HepG2 (cell line): Measurements from ENCODE around the gene PCARE. TPM values are rescaled to one million over a fixed set of nuclear protein-coding genes. Genes with fewer than 3 reads are reported as not detected.

Source experiments
- AGO2 ChIP-seq: fragments of 200-400 bp; formaldehyde crosslinking; optimal IDR thresholded peaks from 2 replicates; pipeline ENCODE3; 2017; ENCODE audit warnings: mild to moderate bottlenecking, low read depth, low read length, moderate library complexity
- ARNTL ChIP-seq: sonication (generic); formaldehyde crosslinking; IDR thresholded peaks from 2 replicates; pipeline ENCODE4 v1.4.0; 2020; ENCODE audit warnings: mild to moderate bottlenecking, missing genetic modification reagents
- DNMT3B ChIP-seq: conservative IDR thresholded peaks from 2 replicates; pipeline ENCODE4 v1.6.1; 2016; ENCODE audit warnings: missing biosample characterization, control low read depth
- GATAD2A ChIP-seq: IDR thresholded peaks from 2 replicates; pipeline ENCODE4 v1.6.1; 2016
- GFI1 ChIP-seq: sonication (generic); formaldehyde crosslinking; IDR thresholded peaks from 2 replicates; pipeline ENCODE4 v1.5.0; 2020; ENCODE audit warnings: missing genetic modification reagents, mild to moderate bottlenecking, borderline replicate concordance
- HNRNPH1 ChIP-seq: fragments of 200-400 bp; formaldehyde crosslinking; optimal IDR thresholded peaks from 2 replicates; pipeline ENCODE3; 2017; ENCODE audit warnings: mild to moderate bottlenecking, low read depth, low read length
- JUN ChIP-seq: sonication (generic); formaldehyde crosslinking; IDR thresholded peaks from 2 replicates; pipeline ENCODE4 v1.4.0; 2020; ENCODE audit warnings: mild to moderate bottlenecking, missing genetic modification reagents
- KDM4B ChIP-seq: sonication (generic); formaldehyde crosslinking; IDR thresholded peaks from 2 replicates; pipeline ENCODE4 v1.4.0; 2020; ENCODE audit warnings: missing genetic modification reagents
- KLF15 ChIP-seq: sonication (generic); formaldehyde crosslinking; IDR thresholded peaks from 2 replicates; pipeline ENCODE4 v1.8.1; 2023; ENCODE audit warnings: borderline replicate concordance, mild to moderate bottlenecking, inconsistent platforms, missing genetic modification reagents, mixed read lengths
- MAF1 ChIP-seq: sonication (generic); formaldehyde crosslinking; IDR thresholded peaks from 2 replicates; pipeline ENCODE4 v1.5.0; 2020; ENCODE audit warnings: missing genetic modification reagents, borderline replicate concordance
- MIER2 ChIP-seq: IDR thresholded peaks from 2 replicates; pipeline ENCODE4 v1.6.1; 2016; ENCODE audit warnings: missing biosample characterization, missing genetic modification reagents
- MYNN ChIP-seq: sonication (generic); formaldehyde crosslinking; IDR thresholded peaks from 2 replicates; pipeline ENCODE4 v1.4.0; 2020; ENCODE audit warnings: mild to moderate bottlenecking, low read depth, missing genetic modification reagents
- NR2F1 ChIP-seq, 2 experiments: fragments of 450-650 bp in 1 of 2; formaldehyde crosslinking in 1 of 2; IDR thresholded peaks; 2 replicates each; pipeline versions ENCODE4 v1.5.0 to v1.6.1; 2016 to 2020; ENCODE audit warnings: mild to moderate bottlenecking in 1 of 2, missing compliant biosample characterization in 1 of 2, missing genetic modification reagents in 1 of 2, moderate library complexity in 1 of 2
- ONECUT2 ChIP-seq: sonication (generic); formaldehyde crosslinking; IDR thresholded peaks from 2 replicates; pipeline ENCODE4 v1.4.0; 2020; ENCODE audit warnings: missing genetic modification reagents
- PAWR ChIP-seq: sonication (generic); formaldehyde crosslinking; IDR thresholded peaks from 2 replicates; pipeline ENCODE4 v1.4.0; 2020; ENCODE audit warnings: missing genetic modification reagents, mild to moderate bottlenecking, borderline replicate concordance
- PHF8 ChIP-seq: sonication (generic); formaldehyde crosslinking; IDR thresholded peaks from 2 replicates; pipeline ENCODE4 v1.5.0; 2020; ENCODE audit warnings: missing genetic modification reagents
- POGK ChIP-seq: sonication (generic); formaldehyde crosslinking; conservative IDR thresholded peaks from 2 replicates; pipeline ENCODE4 v1.8.0; 2022; ENCODE audit warnings: mild to moderate bottlenecking, moderate library complexity, missing genetic modification reagents
- POLR2G ChIP-seq: fragments of 200-400 bp; formaldehyde crosslinking; IDR thresholded peaks from 2 replicates; pipeline ENCODE4 v1.6.1; 2018; ENCODE audit warnings: mild to moderate bottlenecking, low read depth, low read length, moderate library complexity
- SAP130 ChIP-seq: IDR thresholded peaks from 2 replicates; pipeline ENCODE4 v1.6.1; 2016; ENCODE audit warnings: low read depth
- SCMH1 ChIP-seq: sonication (generic); formaldehyde crosslinking; IDR thresholded peaks from 2 replicates; pipeline ENCODE4 v1.9.0; 2021; ENCODE audit warnings: missing genetic modification reagents, mild to moderate bottlenecking, borderline replicate concordance
- SRSF4 ChIP-seq: fragments of 200-400 bp; formaldehyde crosslinking; IDR thresholded peaks from one replicate; pipeline ENCODE4 v1.6.1; 2018; ENCODE audit warnings: mild to moderate bottlenecking, low read depth, low read length, moderate library complexity; ENCODE audit not compliant: poor library complexity, severe bottlenecking
- TERF1 ChIP-seq: sonication (generic); formaldehyde crosslinking; IDR thresholded peaks from 2 replicates; pipeline ENCODE4 v1.8.0; 2022; ENCODE audit warnings: mild to moderate bottlenecking, missing genetic modification reagents, moderate library complexity
- WIZ ChIP-seq: sonication (generic); formaldehyde crosslinking; IDR thresholded peaks from 2 replicates; pipeline ENCODE4 v1.5.1; 2020; ENCODE audit warnings: mild to moderate bottlenecking, missing genetic modification reagents
- ZBTB42 ChIP-seq: sonication (generic); formaldehyde crosslinking; IDR thresholded peaks from 2 replicates; pipeline ENCODE4 v1.5.0; 2020; ENCODE audit warnings: mild to moderate bottlenecking, missing genetic modification reagents
- ZNF367 ChIP-seq: sonication (generic); formaldehyde crosslinking; IDR thresholded peaks from 2 replicates; pipeline ENCODE4 v1.4.0; 2020; ENCODE audit warnings: missing genetic modification reagents, borderline replicate concordance
- ZNF468 ChIP-seq: sonication (generic); formaldehyde crosslinking; IDR thresholded peaks from 2 replicates; pipeline ENCODE4 v1.8.0; 2022; ENCODE audit warnings: mild to moderate bottlenecking, moderate library complexity, missing genetic modification reagents
- polyA plus RNA-seq, 8 experiments: library from polyadenylated mRNA; depleted of rRNA in 3 of 8; stranded (reverse) in 7 of 8; unstranded in 1 of 8; fragments of >200 nt; fragmentation: Illumina TruSeq in 4 of 8; extraction: Trizol in 4 of 8; gene quantifications; 2 replicates each; pipeline versions ENCODE4 v1.2.1 to v1.2.3, GENCODE V29; 2011 to 2016; ENCODE audit warnings: low read depth in 4 of 8, missing spikeins in 1 of 8, mixed read lengths in 1 of 8; ENCODE audit not compliant: insufficient read depth in 1 of 8
- total RNA-seq, 5 experiments: library from RNA; depleted of rRNA; stranded (reverse); fragments of >200 nt; fragmentation: Illumina TruSeq; extraction: Trizol; gene quantifications; 2 replicates each; pipeline ENCODE4 v1.2.3, GENCODE V29; 2016; ENCODE audit warnings: low read depth in 1 of 5
- TF ChIP-seq, protein P1 (sequence below): sonication (generic); formaldehyde crosslinking; IDR thresholded peaks from 2 replicates; pipeline ENCODE4 v1.4.0; 2020; ENCODE audit warnings: mild to moderate bottlenecking, low read depth, missing genetic modification reagents
- TF ChIP-seq, protein P2 (sequence below): IDR thresholded peaks from 2 replicates; pipeline ENCODE4 v1.6.1; 2016

The PCARE gene
- total and polyA plus RNA-seq, 2 of the 13 experiments (the other 11 are each of a cell fraction or from before 2014, with no cell fraction given), result not detected

- no peak for TF ChIP-seq POGK (CRISPR knock-in tag)
- TF ChIP-seq, protein P1, sequence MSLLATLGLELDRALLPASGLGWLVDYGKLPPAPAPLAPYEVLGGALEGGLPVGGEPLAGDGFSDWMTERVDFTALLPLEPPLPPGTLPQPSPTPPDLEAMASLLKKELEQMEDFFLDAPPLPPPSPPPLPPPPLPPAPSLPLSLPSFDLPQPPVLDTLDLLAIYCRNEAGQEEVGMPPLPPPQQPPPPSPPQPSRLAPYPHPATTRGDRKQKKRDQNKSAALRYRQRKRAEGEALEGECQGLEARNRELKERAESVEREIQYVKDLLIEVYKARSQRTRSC (CRISPR knock-in tag), result no peak
- TF ChIP-seq ONECUT2 (CRISPR knock-in tag), result no peak
- no peak for TF ChIP-seq HNRNPH1
- TF ChIP-seq MIER2 (CRISPR knock-in tag), result no peak
- no peak for TF ChIP-seq GFI1
- peak; percentile 76 for TF ChIP-seq GATAD2A (CRISPR knock-in tag)
- no peak for TF ChIP-seq DNMT3B (CRISPR knock-in tag)
- TF ChIP-seq ZBTB42, result no peak
- no peak for TF ChIP-seq MAF1 (CRISPR knock-in tag)
- TF ChIP-seq POLR2G, result peak; percentile 58
- no peak for TF ChIP-seq AGO2
- no peak for TF ChIP-seq TERF1 (CRISPR knock-in tag)
- no peak for TF ChIP-seq PHF8
- TF ChIP-seq NR2F1 (CRISPR knock-in tag; IDR thresholded peaks at IDR 0.05), result no peak
- TF ChIP-seq, protein P2, sequence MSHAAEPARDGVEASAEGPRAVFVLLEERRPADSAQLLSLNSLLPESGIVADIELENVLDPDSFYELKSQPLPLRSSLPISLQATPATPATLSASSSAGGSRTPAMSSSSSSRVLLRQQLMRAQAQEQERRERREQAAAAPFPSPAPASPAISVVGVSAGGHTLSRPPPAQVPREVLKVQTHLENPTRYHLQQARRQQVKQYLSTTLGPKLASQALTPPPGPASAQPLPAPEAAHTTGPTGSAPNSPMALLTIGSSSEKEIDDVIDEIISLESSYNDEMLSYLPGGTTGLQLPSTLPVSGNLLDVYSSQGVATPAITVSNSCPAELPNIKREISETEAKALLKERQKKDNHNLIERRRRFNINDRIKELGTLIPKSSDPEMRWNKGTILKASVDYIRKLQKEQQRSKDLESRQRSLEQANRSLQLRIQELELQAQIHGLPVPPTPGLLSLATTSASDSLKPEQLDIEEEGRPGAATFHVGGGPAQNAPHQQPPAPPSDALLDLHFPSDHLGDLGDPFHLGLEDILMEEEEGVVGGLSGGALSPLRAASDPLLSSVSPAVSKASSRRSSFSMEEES (CRISPR knock-in tag), result no peak
- TF ChIP-seq WIZ (CRISPR knock-in tag), result no peak
- TF ChIP-seq ZNF468 (CRISPR knock-in tag), result no peak
- no peak for TF ChIP-seq PAWR (CRISPR knock-in tag)
- TF ChIP-seq SCMH1 (CRISPR knock-in tag), result no peak
- no peak for TF ChIP-seq KDM4B (CRISPR knock-in tag)
- TF ChIP-seq JUN (CRISPR knock-in tag), result 0 out of 2 replicates have a peak, but pooled peaks have one; percentile 34
- TF ChIP-seq KLF15 (CRISPR knock-in tag), result no peak
- no peak for TF ChIP-seq ARNTL (CRISPR knock-in tag)
- TF ChIP-seq MYNN, result no peak
- TF ChIP-seq ZNF367, result no peak
- no peak for TF ChIP-seq SRSF4
- TF ChIP-seq SAP130, result peak; percentile 31; the same call in 1 of the 2 replicates
Measured at GRCh38 chr2:29108225-29108624, 33.9 kb upstream of the PCARE start (continued).
